Mesendoderm (in vitro differentiated cells): ENCODE data around the gene TEKT2.

Experiments
- DNase-seq: peaks from one replicate; pipeline ENCODE4 v3.0.0; 2013
- H2AK5ac ChIP-seq: 2 replicates; pipeline ENCODE4 v1.6.1; 2013; ENCODE audit warnings: low read length, inconsistent platforms
- H2BK120ac ChIP-seq: 2 replicates; pipeline ENCODE4 v1.6.1; 2013; ENCODE audit warnings: low read depth, mild to moderate bottlenecking, low read length, moderate library complexity, mixed read lengths
- H2BK15ac ChIP-seq: replicated peaks from 2 replicates; pipeline ENCODE4 v1.6.1; 2013; ENCODE audit warnings: low read depth, mild to moderate bottlenecking, moderate library complexity
- H2BK5ac ChIP-seq: 2 replicates; pipeline ENCODE4 v1.6.1; 2013; ENCODE audit warnings: low read length, inconsistent platforms
- H3K18ac ChIP-seq: 2 replicates; pipeline ENCODE4 v1.6.1; 2013; ENCODE audit warnings: mild to moderate bottlenecking, low read length, mixed read lengths
- H3K23ac ChIP-seq: one replicate; pipeline ENCODE4 v1.6.1; 2013; ENCODE audit warnings: low read length
- H3K27ac ChIP-seq: 2 replicates; pipeline ENCODE4 v1.5.1; 2013; ENCODE audit warnings: low read depth, mild to moderate bottlenecking, inconsistent platforms, low read length, moderate library complexity
- H3K27me3 ChIP-seq: 2 replicates; pipeline ENCODE4 v1.6.1; 2013; ENCODE audit warnings: low read length, control low read depth, mild to moderate bottlenecking, inconsistent platforms; ENCODE audit not compliant: insufficient read depth, poor library complexity
- H3K36me3 ChIP-seq: 2 replicates; pipeline ENCODE4 v1.6.1; 2013; ENCODE audit warnings: low read length, inconsistent platforms; ENCODE audit not compliant: control insufficient read depth, insufficient read depth
- H3K4ac ChIP-seq: one replicate; pipeline ENCODE4 v1.6.1; 2013; ENCODE audit warnings: low read depth, mild to moderate bottlenecking, low read length, moderate library complexity
- H3K4me1 ChIP-seq: 2 replicates; pipeline ENCODE4 v1.6.1; 2013; ENCODE audit warnings: low read depth, low read length, inconsistent platforms; ENCODE audit not compliant: control insufficient read depth
- H3K4me2 ChIP-seq: 2 replicates; pipeline ENCODE4 v1.6.1; 2013; ENCODE audit warnings: low read length
- H3K4me3 ChIP-seq: 2 replicates; pipeline ENCODE4 v1.5.1; 2013; ENCODE audit warnings: mild to moderate bottlenecking, low read length
- H3K56ac ChIP-seq: one replicate; pipeline ENCODE4 v1.6.1; 2013; ENCODE audit warnings: low read length
- H3K79me1 ChIP-seq: 2 replicates; pipeline ENCODE4 v1.6.1; 2013; ENCODE audit warnings: low read length, inconsistent platforms
- H3K79me2 ChIP-seq: 2 replicates; pipeline ENCODE4 v1.6.1; 2013; ENCODE audit warnings: mild to moderate bottlenecking, low read length; ENCODE audit not compliant: control insufficient read depth, insufficient read depth
- H3K9ac ChIP-seq: 2 replicates; pipeline ENCODE4 v1.6.1; 2013; ENCODE audit warnings: low read length, inconsistent platforms
- H4K5ac ChIP-seq: one replicate; pipeline ENCODE4 v1.6.1; 2013; ENCODE audit warnings: low read length
- H4K8ac ChIP-seq: one replicate; pipeline ENCODE4 v1.6.1; 2013; ENCODE audit warnings: low read depth, mild to moderate bottlenecking, control low read depth, low read length, moderate library complexity
- WGBS: extraction: QIAGEN DNeasy Blood & Tissue Kit; methylation state at CpG from one replicate; pipeline ENCODE4 v1.1.7; 2013; ENCODE audit warnings: low lambda C conversion rate, missing lambda C conversion rate; ENCODE audit not compliant: insufficient coverage; ENCODE audit errors: extremely low coverage; 5-methylcytosine and 5-hydroxymethylcytosine counted together

TEKT2 gene

DNA sequence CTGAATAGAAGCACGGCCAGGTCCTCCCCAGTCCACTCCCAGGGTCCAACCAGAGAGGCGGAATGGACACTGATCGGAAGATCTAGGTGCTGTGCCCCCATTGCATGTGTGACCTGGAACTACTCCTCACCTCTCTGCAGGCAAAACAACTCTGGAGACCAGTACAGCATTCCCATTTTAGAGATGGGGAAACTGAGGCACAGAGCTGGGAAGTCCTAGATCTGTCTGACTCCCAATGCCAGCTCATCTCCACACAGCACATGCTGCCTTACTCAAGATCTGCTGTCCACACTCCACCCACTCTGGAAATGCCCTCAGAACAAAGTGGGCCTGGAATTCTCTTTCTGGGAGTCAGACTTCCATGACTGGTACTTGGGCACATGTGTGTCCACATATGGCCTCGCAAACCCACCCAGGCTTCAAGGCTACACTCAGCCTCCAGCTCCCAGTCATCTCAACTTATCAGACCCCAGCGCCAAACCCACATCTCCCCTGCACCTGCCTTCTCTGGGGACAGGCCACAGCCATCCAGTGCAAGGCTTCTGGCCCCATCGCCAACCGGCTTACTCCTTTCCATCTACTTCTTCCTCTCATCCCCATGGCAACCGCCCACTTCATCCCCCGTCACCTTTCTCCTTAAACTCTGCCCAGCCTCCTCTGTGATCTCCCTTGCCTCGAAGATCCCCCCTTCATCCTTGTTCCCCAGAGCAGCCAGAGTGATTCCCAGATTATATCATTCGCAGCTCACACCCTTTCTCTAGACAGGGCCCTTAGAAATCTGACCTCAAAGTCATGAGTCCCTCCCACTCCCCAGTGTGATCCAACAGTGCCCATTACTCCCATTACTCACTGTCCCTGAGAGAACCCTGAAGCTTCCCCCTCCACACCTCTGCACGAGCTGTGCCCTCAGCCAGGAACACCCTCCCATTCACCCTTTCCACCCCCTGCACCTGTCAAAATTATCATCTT is 38.5 kb downstream of the TEKT2 start:
- WGBS, result no CpG with 5 or more reads among the region's 12 CpGs
- Histone ChIP-seq H3K36me3 (no peaks in the 10 kb centered on the region), H3K56ac (no peak overlapping the region), H3K79me1 (no peaks in the 10 kb centered on the region), H3K9ac (no peak overlapping the region), H3K4ac (no peak overlapping the region), H3K4me3 (no peak overlapping the region), H3K23ac (no peak overlapping the region), H3K4me1 (no peaks in the 10 kb centered on the region), H3K79me2 (no peaks in the 10 kb centered on the region), H3K4me2 (no peak overlapping the region), H3K27ac (no peak overlapping the region), H3K27me3 (peaks cover 23% of the 10 kb centered on the region), H3K18ac (no peak overlapping the region), H2BK120ac (no peak overlapping the region), H4K8ac (no peak overlapping the region), H4K5ac (no peak overlapping the region), H2AK5ac (no peak overlapping the region), H2BK15ac (no peak overlapping the region), H2BK5ac (no peak overlapping the region)
- no peak for DNase-seq

DNA sequence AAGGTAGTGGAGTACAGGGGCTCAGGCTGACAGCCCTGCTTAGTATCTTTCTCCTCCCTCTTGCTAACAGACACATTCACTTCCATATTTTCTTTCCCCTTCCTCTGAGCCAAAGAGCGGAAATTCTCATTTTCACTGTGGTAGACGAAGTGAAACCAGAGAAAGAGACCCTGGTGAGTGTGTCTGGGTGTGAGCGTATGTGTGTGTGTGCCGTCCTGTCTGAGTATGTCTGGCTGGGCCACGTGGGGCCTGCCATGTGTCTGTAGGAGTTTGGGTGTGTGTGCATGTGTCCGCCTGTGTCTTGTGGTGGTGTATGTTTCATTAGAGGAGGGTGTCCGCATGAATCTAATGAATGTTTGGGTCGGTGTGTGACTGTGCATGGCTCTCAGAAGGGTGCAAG is 39.5 kb downstream of the TEKT2 start:
- Histone ChIP-seq H2BK15ac (no peak overlapping the region), H3K79me1 (no peaks in the 10 kb centered on the region), H3K27ac (no peak overlapping the region), H3K4me1 (no peaks in the 10 kb centered on the region), H3K36me3 (no peaks in the 10 kb centered on the region), H2BK120ac (no peak overlapping the region), H2AK5ac (no peak overlapping the region), H3K27me3 (peaks cover 23% of the 10 kb centered on the region), H3K4me3 (no peak overlapping the region), H3K56ac (no peak overlapping the region), H3K4ac (no peak overlapping the region), H4K5ac (no peak overlapping the region), H3K9ac (no peak overlapping the region), H3K23ac (no peak overlapping the region), H3K4me2 (no peak overlapping the region), H2BK5ac (no peak overlapping the region), H3K79me2 (no peaks in the 10 kb centered on the region), H4K8ac (no peak overlapping the region), H3K18ac (no peak overlapping the region)
- DNase-seq, result no peak
- WGBS, result no CpG with 5 or more reads among the region's 8 CpGs

DNA sequence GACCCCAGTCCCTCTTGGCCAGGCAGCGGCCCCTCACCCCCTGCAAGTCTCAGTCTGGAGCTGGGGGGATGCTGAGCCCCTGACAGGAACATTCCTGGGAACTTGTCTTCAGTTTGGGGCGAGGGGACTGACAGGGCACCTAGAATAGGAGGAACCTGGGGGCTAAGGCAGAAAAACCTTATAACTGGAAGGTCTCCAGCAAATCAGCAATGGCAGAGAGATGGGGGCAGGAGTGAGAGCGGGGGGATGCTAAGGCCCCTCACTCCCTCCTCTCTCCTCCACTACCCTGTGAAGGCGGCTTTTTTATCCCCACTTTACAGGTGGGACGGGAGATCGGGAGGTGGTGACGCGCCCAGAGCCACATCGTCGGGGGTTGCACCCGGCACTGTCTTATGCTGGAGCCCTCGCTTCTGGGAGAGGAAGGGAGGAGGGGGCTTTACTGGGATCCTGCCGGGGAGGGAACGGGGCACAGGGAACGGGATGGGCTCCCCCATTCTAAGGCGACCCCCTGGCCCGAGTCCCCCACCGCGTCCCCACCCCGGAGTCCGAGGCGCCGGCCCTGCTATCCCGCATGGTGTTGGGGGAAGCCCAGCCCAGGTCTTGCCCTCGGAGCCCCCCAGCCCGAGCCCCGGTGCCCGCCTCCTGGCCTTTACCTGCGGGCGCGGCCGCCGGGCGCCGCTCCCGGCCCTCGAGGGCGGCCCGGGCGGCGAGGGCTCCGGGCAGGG is 40.7 kb downstream of the TEKT2 start:
- H3K23ac ChIP-seq, result no peak overlapping the region

DNA sequence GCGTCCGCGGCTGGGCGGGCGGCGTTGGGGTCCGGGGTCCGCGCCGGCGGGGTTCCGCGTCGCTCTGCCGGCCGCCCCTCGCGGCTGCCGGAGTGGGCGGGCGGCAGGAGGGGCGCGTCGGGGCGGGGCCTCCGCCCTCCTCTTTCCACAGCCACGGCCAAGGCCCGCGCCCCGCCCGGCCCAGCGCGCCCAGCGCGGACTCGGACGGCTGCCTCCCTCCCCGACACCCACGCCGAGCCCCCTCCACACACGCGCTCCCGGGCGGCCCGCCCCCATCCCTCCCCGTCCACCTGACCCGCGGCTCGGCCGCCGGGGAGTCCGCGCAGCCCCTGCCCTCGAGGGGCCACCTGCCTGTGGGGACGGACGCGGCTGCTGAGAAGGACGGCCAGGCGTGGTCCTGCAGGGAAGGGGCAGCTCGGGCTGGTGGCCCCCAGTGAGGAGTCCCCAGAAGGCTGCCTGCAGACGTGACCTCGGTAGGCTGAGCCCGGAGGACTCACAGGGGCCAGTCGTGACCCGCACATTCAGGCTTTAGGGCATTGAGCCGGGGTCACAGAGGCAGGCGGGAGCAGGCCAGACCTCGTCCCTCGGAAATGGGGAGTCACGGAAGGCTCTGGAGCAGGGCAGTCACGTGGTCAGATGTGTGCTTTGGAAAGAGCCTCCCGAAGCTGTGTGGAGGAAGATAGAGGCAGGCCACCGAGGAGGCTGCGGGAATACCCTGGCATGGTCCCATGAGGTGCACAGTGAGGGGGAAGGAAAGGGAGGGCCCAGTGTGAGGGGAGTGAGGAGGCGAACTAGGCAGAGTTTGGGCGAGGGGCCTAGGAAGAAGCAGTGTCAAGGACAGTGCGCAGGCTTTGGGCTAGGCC is 41.5 kb downstream of the TEKT2 start, which contains the start of gene COL8A2:
Gene COL8A2, minus strand, starts transcription at position 94 of the 863 bp plus-strand sequence. CDS start 24,980 bp downstream, outside the sequence.
- H3K4me1 ChIP-seq, result no peaks in the 10 kb centered on the region
- peak within 1 kb of the TSS; percentile 29 for H3K4me2 ChIP-seq
- no CpG with 5 or more reads among the region's 77 CpGs for WGBS
- peak within 1 kb of the TSS; percentile 9 for H3K18ac ChIP-seq
- H3K56ac ChIP-seq, result peak within 1 kb of the TSS; percentile 64
- no peak for DNase-seq
- no peak within 1 kb of the TSS for H3K4ac ChIP-seq
- peak within 1 kb of the TSS; percentile 38 for H3K9ac ChIP-seq
- H3K27me3 ChIP-seq, result peaks cover 23% of the 10 kb centered on the region
- no peak within 1 kb of the TSS for H4K8ac ChIP-seq
- no peaks in the 10 kb centered on the region for H3K79me1 ChIP-seq
- H3K36me3 ChIP-seq, result no peaks in the 10 kb centered on the region
- no peak within 1 kb of the TSS for H3K4me3 ChIP-seq
- H2BK15ac ChIP-seq, result no peak within 1 kb of the TSS
- no peak within 1 kb of the TSS for H4K5ac ChIP-seq
- no peak within 1 kb of the TSS for H2BK120ac ChIP-seq
- H2BK5ac ChIP-seq, result no peak within 1 kb of the TSS
- H3K23ac ChIP-seq, result peak within 1 kb of the TSS; percentile 57
- H3K79me2 ChIP-seq, result no peaks in the 10 kb centered on the region
- no peak within 1 kb of the TSS for H3K27ac ChIP-seq
- H2AK5ac ChIP-seq, result no peak within 1 kb of the TSS

More for the DNA sequence above, 40.7 kb downstream of the TEKT2 start:
- H2BK5ac ChIP-seq, result no peak overlapping the region
- H3K36me3 ChIP-seq, result no peaks in the 10 kb centered on the region
- no CpG with 5 or more reads among the region's 42 CpGs for WGBS
- H3K18ac ChIP-seq, result peak overlapping the region; percentile 9
- H4K5ac ChIP-seq, result no peak overlapping the region
- H2BK15ac ChIP-seq, result no peak overlapping the region
- H3K4ac ChIP-seq, result no peak overlapping the region
- no peak overlapping the region for H3K9ac ChIP-seq
- H3K4me2 ChIP-seq, result no peak overlapping the region
- no peaks in the 10 kb centered on the region for H3K4me1 ChIP-seq
- no peak overlapping the region for H3K27ac ChIP-seq
- DNase-seq, result no peak
- H3K27me3 ChIP-seq, result peaks cover 23% of the 10 kb centered on the region
- no peaks in the 10 kb centered on the region for H3K79me2 ChIP-seq
- H2BK120ac ChIP-seq, result no peak overlapping the region
- no peak overlapping the region for H4K8ac ChIP-seq
- no peak overlapping the region for H2AK5ac ChIP-seq
- H3K79me1 ChIP-seq, result no peaks in the 10 kb centered on the region
- H3K4me3 ChIP-seq, result no peak overlapping the region
- no peak overlapping the region for H3K56ac ChIP-seq

DNA sequence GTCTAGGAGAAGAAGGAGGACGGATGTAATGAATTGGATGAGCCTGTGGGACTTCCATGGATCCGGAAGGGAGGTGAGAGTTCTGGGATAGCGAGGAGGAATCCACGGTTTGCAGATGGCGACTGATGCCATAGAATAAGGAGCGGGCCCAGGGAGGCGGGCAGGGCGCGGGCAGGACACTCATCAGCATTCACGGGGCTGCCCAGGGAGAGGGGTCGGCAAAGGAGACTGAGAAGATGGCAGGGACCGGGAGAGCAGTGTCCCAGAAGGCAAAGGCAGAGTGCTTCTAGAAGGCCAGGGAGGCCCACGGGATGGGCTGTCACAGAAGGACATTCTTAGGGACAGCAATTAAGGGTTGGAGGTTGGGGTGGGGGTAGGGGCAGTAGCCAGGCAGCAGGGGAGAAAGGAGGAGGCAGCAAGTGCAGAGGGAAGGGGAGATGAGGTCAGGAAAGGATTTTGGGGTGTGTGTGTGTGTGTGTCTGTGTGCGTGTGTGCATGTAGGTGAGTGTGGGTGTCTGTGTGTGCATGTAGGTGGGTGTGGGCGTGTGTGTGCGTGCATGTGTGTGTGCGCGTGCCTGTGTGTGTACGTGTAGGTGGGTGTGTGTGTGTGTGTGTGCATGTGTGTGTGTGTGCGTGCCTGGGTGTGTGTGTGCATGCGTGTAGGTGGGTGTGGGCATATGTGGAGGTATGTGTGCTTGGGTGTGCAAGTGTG is 42.3 kb downstream of the TEKT2 start:
- Histone ChIP-seq H3K4me1 (no peaks in the 10 kb centered on the region), H2BK5ac (no peak overlapping the region), H3K18ac (no peak overlapping the region), H2BK120ac (no peak overlapping the region), H3K9ac (no peak overlapping the region), H2AK5ac (no peak overlapping the region), H4K5ac (no peak overlapping the region), H3K4ac (no peak overlapping the region), H3K79me2 (no peaks in the 10 kb centered on the region), H3K56ac (no peak overlapping the region), H3K23ac (peak overlapping the region; percentile 57), H3K27me3 (peaks cover 23% of the 10 kb centered on the region), H2BK15ac (no peak overlapping the region), H4K8ac (no peak overlapping the region), H3K79me1 (no peaks in the 10 kb centered on the region), H3K4me3 (no peak overlapping the region), H3K36me3 (no peaks in the 10 kb centered on the region), H3K4me2 (no peak overlapping the region), H3K27ac (no peak overlapping the region)
- no CpG with 5 or more reads among the region's 21 CpGs for WGBS
- DNase-seq, result no peak
